Measurements from ENCODE around the gene TMEM169.

Gene TMEM169

GRCh38 chr2:216052420-216052819 lies 29.3 kb upstream of the TMEM169 start:
- Histone ChIP-seq H3K36me3 (ENCODE audit: insufficient read depth, low read length) (peaks cover 4% of the 10 kb centered on the region), H3K9ac (ENCODE audit: low read length) (no peak overlapping the region), H3K4me1 (ENCODE audit: insufficient read depth, low read length) (no peaks in the 10 kb centered on the region), H3K4me3 (ENCODE audit: low read depth in 1 of 2, low read length in 2 of 2) (no peak overlapping the region), H3K27me3 (ENCODE audit: control insufficient read depth in 1 of 2, insufficient read depth in 2 of 2, low read length in 2 of 2) (no peaks in the 10 kb centered on the region), H3K9me3 (ENCODE audit: low read length) (no peaks in the 10 kb centered on the region), H3K27ac (ENCODE audit: low read depth, low read length) (no peak overlapping the region)

GRCh38 chr2:216055680-216056079 lies 26.0 kb upstream of the TMEM169 start:
- Histone ChIP-seq H3K27me3 (ENCODE audit: control insufficient read depth in 1 of 2, insufficient read depth in 2 of 2, low read length in 2 of 2) (no peaks in the 10 kb centered on the region), H3K9me3 (ENCODE audit: low read length) (no peaks in the 10 kb centered on the region), H3K9ac (ENCODE audit: low read length) (no peak overlapping the region), H3K4me3 (ENCODE audit: low read depth in 1 of 2, low read length in 2 of 2) (no peak overlapping the region), H3K36me3 (ENCODE audit: insufficient read depth, low read length) (no peaks in the 10 kb centered on the region), H3K27ac (ENCODE audit: low read depth, low read length) (no peak overlapping the region), H3K4me1 (ENCODE audit: insufficient read depth, low read length) (no peaks in the 10 kb centered on the region)

GRCh38 chr2:216056739-216057138 lies 25.0 kb upstream of the TMEM169 start:
- H3K4me1 ChIP-seq (ENCODE audit: insufficient read depth, low read length): no peaks in the 10 kb centered on the region
- no peaks in the 10 kb centered on the region for H3K36me3 ChIP-seq (ENCODE audit: insufficient read depth, low read length)
- no peak overlapping the region for H3K27ac ChIP-seq (ENCODE audit: low read depth, low read length)
- no peak overlapping the region for H3K9ac ChIP-seq (ENCODE audit: low read length)
- no peaks in the 10 kb centered on the region for H3K27me3 ChIP-seq (ENCODE audit: control insufficient read depth in 1 of 2, insufficient read depth in 2 of 2, low read length in 2 of 2)
- no peak overlapping the region for H3K4me3 ChIP-seq (ENCODE audit: low read depth in 1 of 2, low read length in 2 of 2)
- H3K9me3 ChIP-seq (ENCODE audit: low read length): no peaks in the 10 kb centered on the region

- H3K9me3 ChIP-seq (ENCODE audit: low read length): no peaks in the 10 kb centered on the region
- no peak overlapping the region for H3K4me3 ChIP-seq (ENCODE audit: low read depth in 1 of 2, low read length in 2 of 2)
- H3K27ac ChIP-seq (ENCODE audit: low read depth, low read length): no peak overlapping the region
- H3K27me3 ChIP-seq (ENCODE audit: control insufficient read depth in 1 of 2, insufficient read depth in 2 of 2, low read length in 2 of 2): no peaks in the 10 kb centered on the region
- no peak overlapping the region for H3K9ac ChIP-seq (ENCODE audit: low read length)
- no peaks in the 10 kb centered on the region for H3K36me3 ChIP-seq (ENCODE audit: insufficient read depth, low read length)
- no peaks in the 10 kb centered on the region for H3K4me1 ChIP-seq (ENCODE audit: insufficient read depth, low read length)
These were observed 24.0 kb upstream of the TMEM169 start for GRCh38 chr2:216057688-216058193.

- H3K27ac ChIP-seq (ENCODE audit: low read depth, low read length): no peak overlapping the region
- H3K27me3 ChIP-seq (ENCODE audit: control insufficient read depth in 1 of 2, insufficient read depth in 2 of 2, low read length in 2 of 2): no peaks in the 10 kb centered on the region
- no peak overlapping the region for H3K9ac ChIP-seq (ENCODE audit: low read length)
- no peaks in the 10 kb centered on the region for H3K36me3 ChIP-seq (ENCODE audit: insufficient read depth, low read length)
- no peaks in the 10 kb centered on the region for H3K9me3 ChIP-seq (ENCODE audit: low read length)
- no peak overlapping the region for H3K4me3 ChIP-seq (ENCODE audit: low read depth in 1 of 2, low read length in 2 of 2)
- H3K4me1 ChIP-seq (ENCODE audit: insufficient read depth, low read length): no peaks in the 10 kb centered on the region
These were observed 22.4 kb upstream of the TMEM169 start for GRCh38 chr2:216059233-216059834.

- Histone ChIP-seq H3K4me1 (ENCODE audit: insufficient read depth, low read length) (peaks cover 3% of the 10 kb centered on the region), H3K9me3 (ENCODE audit: low read length) (no peaks in the 10 kb centered on the region), H3K36me3 (ENCODE audit: insufficient read depth, low read length) (peaks cover 17% of the 10 kb centered on the region), H3K4me3 (ENCODE audit: low read depth in 1 of 2, low read length in 2 of 2) (no peak overlapping the region), H3K27ac (ENCODE audit: low read depth, low read length) (no peak overlapping the region), H3K27me3 (ENCODE audit: control insufficient read depth in 1 of 2, insufficient read depth in 2 of 2, low read length in 2 of 2) (no peaks in the 10 kb centered on the region), H3K9ac (ENCODE audit: low read length) (no peak overlapping the region)
These were observed 17.6 kb upstream of the TMEM169 start for GRCh38 chr2:216064014-216064630.

GRCh38 chr2:216064665-216065064 lies 17.1 kb upstream of the TMEM169 start:
- Histone ChIP-seq H3K36me3 (ENCODE audit: insufficient read depth, low read length) (peaks cover 17% of the 10 kb centered on the region), H3K9ac (ENCODE audit: low read length) (no peak overlapping the region)

GRCh38 chr2:216066230-216066629 lies 15.5 kb upstream of the TMEM169 start:
- Histone ChIP-seq H3K27me3 (ENCODE audit: control insufficient read depth in 1 of 2, insufficient read depth in 2 of 2, low read length in 2 of 2) (no peaks in the 10 kb centered on the region), H3K36me3 (ENCODE audit: insufficient read depth, low read length) (peaks cover 17% of the 10 kb centered on the region), H3K4me3 (ENCODE audit: low read depth in 1 of 2, low read length in 2 of 2) (no peak overlapping the region), H3K4me1 (ENCODE audit: insufficient read depth, low read length) (peaks cover 3% of the 10 kb centered on the region), H3K9me3 (ENCODE audit: low read length) (no peaks in the 10 kb centered on the region), H3K27ac (ENCODE audit: low read depth, low read length) (no peak overlapping the region), H3K9ac (ENCODE audit: low read length) (no peak overlapping the region)

More at GRCh38 chr2:216064665-216065064, 17.1 kb upstream of the TMEM169 start:
- Histone ChIP-seq H3K4me3 (ENCODE audit: low read depth in 1 of 2, low read length in 2 of 2) (no peak overlapping the region), H3K9me3 (ENCODE audit: low read length) (no peaks in the 10 kb centered on the region), H3K27me3 (ENCODE audit: control insufficient read depth in 1 of 2, insufficient read depth in 2 of 2, low read length in 2 of 2) (no peaks in the 10 kb centered on the region), H3K27ac (ENCODE audit: low read depth, low read length) (no peak overlapping the region), H3K4me1 (ENCODE audit: insufficient read depth, low read length) (peaks cover 3% of the 10 kb centered on the region)

- Histone ChIP-seq H3K4me1 (ENCODE audit: insufficient read depth, low read length) (peaks cover 3% of the 10 kb centered on the region), H3K9me3 (ENCODE audit: low read length) (no peaks in the 10 kb centered on the region), H3K4me3 (ENCODE audit: low read depth in 1 of 2, low read length in 2 of 2) (no peak overlapping the region), H3K27me3 (ENCODE audit: control insufficient read depth in 1 of 2, insufficient read depth in 2 of 2, low read length in 2 of 2) (no peaks in the 10 kb centered on the region), H3K27ac (ENCODE audit: low read depth, low read length) (no peak overlapping the region), H3K36me3 (ENCODE audit: insufficient read depth, low read length) (peaks cover 17% of the 10 kb centered on the region), H3K9ac (ENCODE audit: low read length) (no peak overlapping the region)
These were observed 12.7 kb upstream of the TMEM169 start for GRCh38 chr2:216069028-216069427.

GRCh38 chr2:216070195-216070594 lies 11.5 kb upstream of the TMEM169 start:
- H3K27me3 ChIP-seq (ENCODE audit: control insufficient read depth in 1 of 2, insufficient read depth in 2 of 2, low read length in 2 of 2): no peaks in the 10 kb centered on the region

GRCh38 chr2:216071111-216071851 lies 10.4 kb upstream of the TMEM169 start:
- H3K27ac ChIP-seq (ENCODE audit: low read depth, low read length): no peak overlapping the region
- no peaks in the 10 kb centered on the region for H3K9me3 ChIP-seq (ENCODE audit: low read length)
- no peaks in the 10 kb centered on the region for H3K27me3 ChIP-seq (ENCODE audit: control insufficient read depth in 1 of 2, insufficient read depth in 2 of 2, low read length in 2 of 2)
- H3K9ac ChIP-seq (ENCODE audit: low read length): no peak overlapping the region
- H3K36me3 ChIP-seq (ENCODE audit: insufficient read depth, low read length): peaks cover 6% of the 10 kb centered on the region
- peaks cover 3% of the 10 kb centered on the region for H3K4me1 ChIP-seq (ENCODE audit: insufficient read depth, low read length)
- no peak overlapping the region for H3K4me3 ChIP-seq (ENCODE audit: low read depth in 1 of 2, low read length in 2 of 2)

More at GRCh38 chr2:216070195-216070594, 11.5 kb upstream of the TMEM169 start:
- peaks cover 16% of the 10 kb centered on the region for H3K36me3 ChIP-seq (ENCODE audit: insufficient read depth, low read length)
- peaks cover 3% of the 10 kb centered on the region for H3K4me1 ChIP-seq (ENCODE audit: insufficient read depth, low read length)
- H3K4me3 ChIP-seq (ENCODE audit: low read depth in 1 of 2, low read length in 2 of 2): no peak overlapping the region
- no peak overlapping the region for H3K27ac ChIP-seq (ENCODE audit: low read depth, low read length)
- no peak overlapping the region for H3K9ac ChIP-seq (ENCODE audit: low read length)
- H3K9me3 ChIP-seq (ENCODE audit: low read length): no peaks in the 10 kb centered on the region

All from muscle layer of colon (tissue), 2 donors.